ENCODE measurements around the gene RASA3. TPM values are rescaled to one million over a fixed set of nuclear protein-coding genes. Genes with fewer than 3 reads are reported as not detected.

Gene RASA3
- total RNA-seq, 1 experiment from 2014 or later: 9.1 TPM

DNA sequence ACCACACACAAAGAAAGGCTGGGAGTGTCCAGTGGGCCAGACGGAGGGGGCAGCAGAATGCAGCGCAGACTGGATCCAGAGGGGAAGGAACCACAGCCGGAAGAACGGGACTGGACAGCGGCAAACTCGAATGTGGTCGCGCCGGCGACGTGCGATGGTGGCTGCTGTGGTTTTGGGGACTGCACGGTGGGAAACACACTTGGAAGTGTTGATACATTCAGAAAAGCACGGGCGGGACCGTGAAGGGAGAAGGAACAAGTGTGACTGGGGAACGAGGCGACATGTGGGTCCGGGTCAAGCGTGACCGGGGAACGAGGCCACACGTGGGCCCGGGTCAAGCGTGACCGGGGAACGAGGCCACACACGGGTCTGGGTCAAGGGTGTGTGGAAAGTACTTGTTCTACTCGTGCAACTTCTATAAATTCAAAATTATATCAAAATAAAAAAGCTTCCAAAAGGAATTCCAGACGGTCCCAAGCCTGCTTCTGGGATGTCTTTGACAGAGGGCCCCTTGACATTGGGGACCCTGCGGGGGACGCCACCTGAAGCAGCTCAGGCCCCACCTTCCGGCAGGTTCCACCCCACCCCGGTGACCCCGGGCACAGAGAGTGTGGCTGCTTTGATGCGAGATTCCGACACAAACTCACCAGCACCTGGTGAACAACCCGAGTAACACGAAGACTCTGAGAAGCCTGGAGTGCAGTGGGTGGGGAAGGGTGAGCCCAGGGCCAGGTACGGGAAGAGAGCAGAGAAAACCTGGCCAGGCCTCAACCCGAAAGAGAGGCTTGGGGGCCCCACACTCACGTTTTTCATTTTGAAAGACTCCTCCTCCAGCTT, 133.4 kb downstream of the RASA3 start:
- H3K4me1 Mint-ChIP-seq (ENCODE audit: insufficient read depth, unreplicated experiment): no peaks in the 10 kb centered on the region
- no peaks in the 10 kb centered on the region for H3K27me3 Mint-ChIP-seq (ENCODE audit: insufficient read depth, unreplicated experiment)
- no TSS peak for BruUV-seq (replicated peaks)
- no peak for DNase-seq (ENCODE audit: unreplicated experiment)
- CTCF ChIA-PET: no interaction called here
- no peak overlapping the region for H3K4me3 Mint-ChIP-seq (ENCODE audit: unreplicated experiment)
- peaks cover 22% of the 10 kb centered on the region for H3K36me3 Mint-ChIP-seq (ENCODE audit: insufficient read depth, unreplicated experiment)
- no peak overlapping the region for H3K27ac Mint-ChIP-seq (ENCODE audit: low read depth, unreplicated experiment)
- intact Hi-C loops (cut with micrococcal nuclease): no loop called here
- no peaks in the 10 kb centered on the region for H3K9me3 Mint-ChIP-seq (ENCODE audit: unreplicated experiment)
- TF ChIP-seq, protein P1, sequence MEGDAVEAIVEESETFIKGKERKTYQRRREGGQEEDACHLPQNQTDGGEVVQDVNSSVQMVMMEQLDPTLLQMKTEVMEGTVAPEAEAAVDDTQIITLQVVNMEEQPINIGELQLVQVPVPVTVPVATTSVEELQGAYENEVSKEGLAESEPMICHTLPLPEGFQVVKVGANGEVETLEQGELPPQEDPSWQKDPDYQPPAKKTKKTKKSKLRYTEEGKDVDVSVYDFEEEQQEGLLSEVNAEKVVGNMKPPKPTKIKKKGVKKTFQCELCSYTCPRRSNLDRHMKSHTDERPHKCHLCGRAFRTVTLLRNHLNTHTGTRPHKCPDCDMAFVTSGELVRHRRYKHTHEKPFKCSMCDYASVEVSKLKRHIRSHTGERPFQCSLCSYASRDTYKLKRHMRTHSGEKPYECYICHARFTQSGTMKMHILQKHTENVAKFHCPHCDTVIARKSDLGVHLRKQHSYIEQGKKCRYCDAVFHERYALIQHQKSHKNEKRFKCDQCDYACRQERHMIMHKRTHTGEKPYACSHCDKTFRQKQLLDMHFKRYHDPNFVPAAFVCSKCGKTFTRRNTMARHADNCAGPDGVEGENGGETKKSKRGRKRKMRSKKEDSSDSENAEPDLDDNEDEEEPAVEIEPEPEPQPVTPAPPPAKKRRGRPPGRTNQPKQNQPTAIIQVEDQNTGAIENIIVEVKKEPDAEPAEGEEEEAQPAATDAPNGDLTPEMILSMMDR (IDR thresholded peaks at IDR 0.05; ENCODE audit: unreplicated experiment): no peak
- POLR2A ChIA-PET: interaction anchor here (0.6 to 1.5 kb wide), 2 partner anchors 17 to 38 kb away, joined by 3 read pairs; no protein-coding TSS in a partner anchor

GRCh38 chr13:113997845-113998751, 134.3 kb downstream of the RASA3 start:
- ChIA-PET POLR2A (no interaction called here), CTCF (interaction anchor here (0.6 kb wide), 1 partner anchor 51 kb away, joined by 3 read pairs; no protein-coding TSS in a partner anchor)
- TF ChIP-seq, protein P1 (IDR thresholded peaks at IDR 0.05; ENCODE audit: unreplicated experiment): no peak

GRCh38 chr13:113996912-113997745, 135.3 kb downstream of the RASA3 start:
- Mint-ChIP-seq H3K36me3 (ENCODE audit: insufficient read depth, unreplicated experiment) (peaks cover 25% of the 10 kb centered on the region), H3K9me3 (ENCODE audit: unreplicated experiment) (no peaks in the 10 kb centered on the region), H3K27ac (ENCODE audit: low read depth, unreplicated experiment) (no peak overlapping the region), H3K4me1 (ENCODE audit: insufficient read depth, unreplicated experiment) (no peaks in the 10 kb centered on the region), H3K27me3 (ENCODE audit: insufficient read depth, unreplicated experiment) (no peaks in the 10 kb centered on the region), H3K4me3 (ENCODE audit: unreplicated experiment) (no peak overlapping the region)
- no TSS peak for BruUV-seq (replicated peaks)
- intact Hi-C loops (cut with micrococcal nuclease): no loop called here
- POLR2A ChIA-PET: no interaction called here
- TF ChIP-seq, protein P1 (IDR thresholded peaks at IDR 0.05; ENCODE audit: unreplicated experiment): no peak
- DNase-seq (ENCODE audit: unreplicated experiment): no peak
- CTCF ChIA-PET: no interaction called here

More at GRCh38 chr13:113997845-113998751, 134.3 kb downstream of the RASA3 start:
- Mint-ChIP-seq H3K9me3 (ENCODE audit: unreplicated experiment) (no peaks in the 10 kb centered on the region), H3K27me3 (ENCODE audit: insufficient read depth, unreplicated experiment) (no peaks in the 10 kb centered on the region), H3K36me3 (ENCODE audit: insufficient read depth, unreplicated experiment) (peaks cover 23% of the 10 kb centered on the region), H3K4me3 (ENCODE audit: unreplicated experiment) (no peak overlapping the region), H3K27ac (ENCODE audit: low read depth, unreplicated experiment) (no peak overlapping the region), H3K4me1 (ENCODE audit: insufficient read depth, unreplicated experiment) (no peaks in the 10 kb centered on the region)
- intact Hi-C loops (cut with micrococcal nuclease): no loop called here
- peak; percentile 60 for DNase-seq (ENCODE audit: unreplicated experiment)
- no TSS peak for BruUV-seq (replicated peaks)

Measured in MCF 10A (cell line).